ENCODE data around the gene SRSF11. TPM values are rescaled to one million over a fixed set of nuclear protein-coding genes. Genes with fewer than 3 reads are reported as not detected.

Gene SRSF11
- polyA plus RNA-seq, 1 donor from 2014 or later = 514 TPM

- H3K4me3 ChIP-seq (ENCODE audit: low read length) = no peak overlapping the region
- H3K9me2 ChIP-seq (ENCODE audit: insufficient read depth, low read length) = no peaks in the 10 kb centered on the region
- peaks cover 21% of the 10 kb centered on the region for H3K36me3 ChIP-seq (ENCODE audit: insufficient read depth, low read length)
- no peaks in the 10 kb centered on the region for H3F3A ChIP-seq (ENCODE audit: insufficient read depth, low read length, poor library complexity, severe bottlenecking)
- no peaks in the 10 kb centered on the region for H3K9me3 ChIP-seq (ENCODE audit: low read length)
- H3K9ac ChIP-seq (ENCODE audit: low read length) = no peak overlapping the region
- no peaks in the 10 kb centered on the region for H3K27me3 ChIP-seq (ENCODE audit: insufficient read depth, low read depth, low read length)
- H3K27ac ChIP-seq (ENCODE audit: low read length) = no peak overlapping the region
- no peak overlapping the region for H2AFZ ChIP-seq (ENCODE audit: low read depth, low read length)
- TF ChIP-seq CTCF (IDR thresholded peaks at IDR 0.05; ENCODE audit: poor library complexity, severe bottlenecking) (no peak), SMC3 (conservative IDR thresholded peaks at IDR 0.05; ENCODE audit: poor library complexity) (no peak), POLR2AphosphoS5 (IDR thresholded peaks at IDR 0.05) (no peak), REST (IDR thresholded peaks at IDR 0.05; ENCODE audit: borderline replicate concordance) (no peak), EP300 (conservative IDR thresholded peaks at IDR 0.05; ENCODE audit: poor library complexity, severe bottlenecking) (no peak), TAF1 (IDR thresholded peaks at IDR 0.05; ENCODE audit: low read depth) (no peak)
- H3K79me2 ChIP-seq (replicated peaks; ENCODE audit: insufficient read depth, low read length) = no peaks in the 10 kb centered on the region
- no peaks in the 10 kb centered on the region for H4K20me1 ChIP-seq (ENCODE audit: insufficient read depth)
- H3K4me2 ChIP-seq (ENCODE audit: low read length) = no peak overlapping the region
These were observed 27.5 kb downstream of the SRSF11 start for GRCh38 chr1:70248729-70249128.

GRCh38 chr1:70256664-70257063, 35.5 kb downstream of the SRSF11 start:
- no peak overlapping the region for H3K4me2 ChIP-seq (ENCODE audit: low read length)

More at GRCh38 chr1:70256664-70257063, 35.5 kb downstream of the SRSF11 start:
- H3K27me3 ChIP-seq (ENCODE audit: insufficient read depth, low read depth, low read length) = no peaks in the 10 kb centered on the region
- no peak overlapping the region for H3K27ac ChIP-seq (ENCODE audit: low read length)
- peaks cover 2% of the 10 kb centered on the region for H3K36me3 ChIP-seq (ENCODE audit: insufficient read depth, low read length)
- TF ChIP-seq REST (IDR thresholded peaks at IDR 0.05; ENCODE audit: borderline replicate concordance) (no peak), CTCF (IDR thresholded peaks at IDR 0.05; ENCODE audit: poor library complexity, severe bottlenecking) (no peak), POLR2AphosphoS5 (IDR thresholded peaks at IDR 0.05) (no peak), MXI1 (conservative IDR thresholded peaks at IDR 0.05; ENCODE audit: poor library complexity, severe bottlenecking) (no peak), SMC3 (conservative IDR thresholded peaks at IDR 0.05; ENCODE audit: poor library complexity) (no peak), RAD21 (conservative IDR thresholded peaks at IDR 0.05) (no peak), EZH2 (IDR thresholded peaks at IDR 0.05; ENCODE audit: borderline replicate concordance, insufficient read depth, low read length, poor library complexity, severe bottlenecking) (no peak), TAF1 (IDR thresholded peaks at IDR 0.05; ENCODE audit: low read depth) (no peak), EP300 (conservative IDR thresholded peaks at IDR 0.05; ENCODE audit: poor library complexity, severe bottlenecking) (no peak)
- no peaks in the 10 kb centered on the region for H3K9me3 ChIP-seq (ENCODE audit: low read length)
- H3K79me2 ChIP-seq (replicated peaks; ENCODE audit: insufficient read depth, low read length) = no peaks in the 10 kb centered on the region
- H3K9me2 ChIP-seq (ENCODE audit: insufficient read depth, low read length) = no peaks in the 10 kb centered on the region
- no peak overlapping the region for H3K4me3 ChIP-seq (ENCODE audit: low read length)
- no peaks in the 10 kb centered on the region for H3F3A ChIP-seq (ENCODE audit: insufficient read depth, low read length, poor library complexity, severe bottlenecking)
- no peak overlapping the region for H3K9ac ChIP-seq (ENCODE audit: low read length)
- H2AFZ ChIP-seq (ENCODE audit: low read depth, low read length) = no peak overlapping the region
- H4K20me1 ChIP-seq (ENCODE audit: insufficient read depth) = no peaks in the 10 kb centered on the region

Measured in neural cell (in vitro differentiated cells).